ENCODE measurements around the gene TRIM75. TPM values are rescaled to one million over a fixed set of nuclear protein-coding genes. Genes with fewer than 3 reads are reported as not detected.
"Not testable (repeated sequence)": the region's sequence is repeated elsewhere in the genome, so short reads cannot be mapped to it uniquely, and the experiment has no call there.

TRIM75 gene
- total RNA-seq, 4 donors from 2014 or later, result not detected

DNA sequence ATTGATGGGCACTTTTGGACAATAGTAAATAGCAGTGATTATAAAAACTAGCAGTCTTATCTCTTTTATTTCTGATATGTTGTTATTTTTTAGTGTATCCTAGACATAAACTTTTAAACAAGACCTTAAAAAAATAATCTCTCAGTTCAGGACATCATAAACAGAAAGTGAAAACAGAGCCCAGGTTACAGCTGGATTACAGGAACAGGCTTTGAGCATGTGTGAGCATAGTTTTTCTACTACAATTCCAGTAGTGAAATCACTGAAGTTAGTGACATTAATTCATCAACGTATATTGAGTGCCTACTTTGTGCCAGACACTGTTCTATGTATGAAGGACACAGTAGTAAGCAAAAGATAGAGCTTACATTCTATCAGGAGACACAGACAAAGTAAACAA, 16.9 kb downstream of the TRIM75 start:
- 38 to 53% methylated on average over 1 of the region's 1 CpG for WGBS, 2 donors
- Histone ChIP-seq H3K4me1 (no peaks in the 10 kb centered on the region), H3K27ac (no peak overlapping the region), H3K9me3 (no peaks in the 10 kb centered on the region), H3K4me3 (no peak overlapping the region), H3K27me3 (no peaks in the 10 kb centered on the region), H3K36me3 (peaks cover 0 to 10% (median 0%) of the 10 kb centered on the region in 3 donors)
- intact Hi-C loops (cut with DNase I), result no loop called here
- no peak for DNase-seq
- no peak for TF ChIP-seq CTCF (IDR thresholded peaks at IDR 0.05)
- TF ChIP-seq POLR2A (IDR thresholded peaks at IDR 0.05), result no peak

DNA sequence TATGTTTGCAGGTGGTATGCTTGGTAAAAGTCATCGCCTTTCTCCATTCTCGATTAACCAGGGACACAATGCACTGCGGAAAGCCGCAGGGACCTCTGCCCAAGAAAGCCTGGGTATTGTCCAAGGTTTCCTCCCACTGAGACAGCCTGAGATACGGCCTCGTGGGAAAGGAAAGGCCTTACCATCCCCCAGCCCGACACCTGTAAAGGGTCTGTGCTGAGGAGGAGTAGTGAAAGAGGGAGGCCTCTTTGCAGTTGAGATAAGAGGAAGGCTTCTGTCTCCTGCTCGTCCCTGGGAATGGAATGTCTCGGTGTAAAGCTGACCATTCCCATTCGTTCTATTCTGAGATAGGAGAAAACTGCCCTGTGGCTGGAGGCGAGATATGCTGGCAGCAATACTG, 19.7 kb downstream of the TRIM75 start:
- intact Hi-C loops (cut with DNase I); H3K4me3 ChIP-seq; H3K4me1 ChIP-seq; H3K27me3 ChIP-seq; H3K9me3 ChIP-seq; H3K27ac ChIP-seq; DNase-seq: not testable (repeated sequence)
- WGBS, 2 donors, result 66 to 68% methylated on average over 9 to 11 of the region's 11 CpGs
- H3K36me3 ChIP-seq, result peaks cover 0 to 28% (median 0%) of the 10 kb centered on the region in 3 donors

GRCh38 chr4:165077034-165077578, 23.4 kb downstream of the TRIM75 start:
- no peak overlapping the region for H3K4me3 ChIP-seq
- intact Hi-C loops (cut with DNase I), result no loop called here
- DNase-seq, result no peak
- no peak for TF ChIP-seq POLR2A (IDR thresholded peaks at IDR 0.05)
- no peak for TF ChIP-seq CTCF (IDR thresholded peaks at IDR 0.05)
- WGBS, 2 donors, result 89 to 92% methylated on average over 4 to 5 of the region's 5 CpGs
- no peaks in the 10 kb centered on the region for H3K9me3 ChIP-seq
- no peaks in the 10 kb centered on the region for H3K27me3 ChIP-seq
- peaks cover 0 to 57% (median 0%) of the 10 kb centered on the region in 3 donors for H3K36me3 ChIP-seq
- no peak overlapping the region for H3K27ac ChIP-seq
- H3K4me1 ChIP-seq, result no peaks in the 10 kb centered on the region

DNA sequence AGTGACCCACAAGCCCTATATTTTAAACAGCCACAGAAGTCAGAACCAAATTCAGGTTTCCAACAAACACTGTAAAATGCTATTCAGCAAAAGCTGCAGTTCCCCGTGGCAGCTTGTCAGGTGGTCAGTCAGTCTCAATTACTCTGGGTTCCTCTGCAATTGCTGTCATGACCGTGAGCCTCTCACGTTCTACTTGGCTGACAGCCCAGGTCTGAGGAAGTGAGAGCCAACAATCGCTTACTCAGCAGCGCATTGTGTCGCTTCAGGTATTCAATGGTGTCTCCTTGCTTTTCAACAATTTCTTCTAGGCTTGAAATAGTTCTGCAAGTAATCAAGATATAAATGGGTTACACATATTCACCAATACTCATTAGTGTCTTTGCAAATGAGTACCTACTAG, 25.8 kb downstream of the TRIM75 start:
- 29 to 44% methylated on average over 6 of the region's 6 CpGs for WGBS, 2 donors
- DNase-seq, result no peak
- no peak for TF ChIP-seq POLR2A (IDR thresholded peaks at IDR 0.05)
- TF ChIP-seq CTCF (IDR thresholded peaks at IDR 0.05), result no peak
- Histone ChIP-seq H3K9me3 (no peaks in the 10 kb centered on the region), H3K27ac (no peak overlapping the region), H3K36me3 (peaks cover 0 to 65% (median 0%) of the 10 kb centered on the region in 3 donors), H3K4me1 (no peaks in the 10 kb centered on the region), H3K27me3 (no peaks in the 10 kb centered on the region), H3K4me3 (no peak overlapping the region)
- intact Hi-C loops (cut with DNase I), result no loop called here

GRCh38 chr4:165084787-165085186, 31.1 kb downstream of the TRIM75 start:
- DNase-seq; H3K27me3 ChIP-seq; H3K4me1 ChIP-seq; intact Hi-C loops (cut with DNase I); H3K9me3 ChIP-seq; H3K4me3 ChIP-seq; H3K27ac ChIP-seq: not testable (repeated sequence)
- peaks cover 0 to 75% (median 6%) of the 10 kb centered on the region in 3 donors for H3K36me3 ChIP-seq
- 92 to 97% methylated on average over 6 to 7 of the region's 7 CpGs for WGBS, 2 donors

GRCh38 chr4:165085946-165086345, 32.3 kb downstream of the TRIM75 start:
- no peak for TF ChIP-seq CTCF (IDR thresholded peaks at IDR 0.05)
- TF ChIP-seq POLR2A (IDR thresholded peaks at IDR 0.05), result no peak
- no peak for DNase-seq
- intact Hi-C loops (cut with DNase I), result no loop called here

More at GRCh38 chr4:165085946-165086345, 32.3 kb downstream of the TRIM75 start:
- Histone ChIP-seq H3K4me3 (no peak overlapping the region), H3K27me3 (no peaks in the 10 kb centered on the region), H3K9me3 (no peaks in the 10 kb centered on the region), H3K4me1 (no peaks in the 10 kb centered on the region), H3K27ac (no peak overlapping the region), H3K36me3 (peaks cover 0 to 72% (median 6%) of the 10 kb centered on the region in 3 donors)
- 56 to 61% methylated on average over 2 of the region's 2 CpGs for WGBS, 2 donors

Data from esophagus squamous epithelium (tissue), 5 donors.